ENCODE results near the gene SMIM11. TPM values are rescaled to one million over a fixed set of nuclear protein-coding genes. Genes with fewer than 3 reads are reported as not detected.
"Not testable (repeated sequence)": the region's sequence is repeated elsewhere in the genome, so short reads cannot be mapped to it uniquely, and the experiment has no call there.

The SMIM11 gene
- total RNA-seq, 1 donor from 2014 or later: 14.1 TPM

DNA sequence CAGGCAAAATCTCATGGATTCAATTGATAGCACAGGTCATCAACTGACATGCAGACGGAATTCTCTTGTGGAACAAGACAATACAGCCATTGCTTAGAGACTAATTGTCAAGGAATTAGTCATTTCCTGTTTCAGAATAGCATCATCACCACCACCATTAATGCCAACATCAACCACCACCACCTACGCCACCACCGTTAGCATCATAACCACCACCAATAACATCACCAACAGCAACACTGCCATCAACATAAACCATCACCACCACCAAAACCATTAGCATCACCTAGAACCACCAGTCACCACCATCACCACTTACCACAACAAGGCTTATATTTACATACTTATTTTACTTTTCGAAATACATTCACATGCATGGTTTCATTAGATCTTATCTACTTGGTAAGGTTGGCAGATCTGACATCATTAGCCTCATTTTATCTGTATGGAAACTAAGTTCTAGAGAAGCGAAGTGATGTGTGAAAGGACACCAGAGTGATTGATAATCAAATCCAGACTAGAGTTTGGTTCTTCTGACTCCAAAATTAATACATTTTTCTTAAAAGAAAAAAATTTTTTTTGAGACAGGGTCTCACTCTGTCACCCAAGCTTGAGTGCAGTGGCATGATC, 42.3 kb downstream of the SMIM11 start:
- H3K27me3 Mint-ChIP-seq; H3K36me3 Mint-ChIP-seq; H3K4me1 Mint-ChIP-seq (ENCODE audit: unreplicated experiment); H3K27ac Mint-ChIP-seq; H3K4me3 Mint-ChIP-seq; H3K9me3 Mint-ChIP-seq; DNase-seq (ENCODE audit: extremely low spot score, unreplicated experiment): not testable (repeated sequence)

GRCh38 chr21:34423805-34424204, 48.5 kb downstream of the SMIM11 start, which contains the start of gene SMIM34:
Gene SMIM34 (minus strand): TSS chr21:34423951. CDS start chr21:34423839, 112 bp downstream.
- not testable (repeated sequence) for H3K9me3 Mint-ChIP-seq; H3K27ac Mint-ChIP-seq; H3K4me3 Mint-ChIP-seq; H3K4me1 Mint-ChIP-seq (ENCODE audit: unreplicated experiment); H3K27me3 Mint-ChIP-seq; DNase-seq (ENCODE audit: extremely low spot score, unreplicated experiment); H3K36me3 Mint-ChIP-seq

- H3K27me3 Mint-ChIP-seq; H3K36me3 Mint-ChIP-seq; H3K4me3 Mint-ChIP-seq; H3K4me1 Mint-ChIP-seq (ENCODE audit: unreplicated experiment); H3K9me3 Mint-ChIP-seq; DNase-seq (ENCODE audit: extremely low spot score, unreplicated experiment); H3K27ac Mint-ChIP-seq: not testable (repeated sequence)
Observed at GRCh38 chr21:34427339-34427738, 52.0 kb downstream of the SMIM11 start.

GRCh38 chr21:34428441-34428840, 53.1 kb downstream of the SMIM11 start:
- not testable (repeated sequence) for H3K9me3 Mint-ChIP-seq; H3K36me3 Mint-ChIP-seq; H3K4me1 Mint-ChIP-seq (ENCODE audit: unreplicated experiment); H3K27ac Mint-ChIP-seq; DNase-seq (ENCODE audit: extremely low spot score, unreplicated experiment); H3K4me3 Mint-ChIP-seq; H3K27me3 Mint-ChIP-seq

DNA sequence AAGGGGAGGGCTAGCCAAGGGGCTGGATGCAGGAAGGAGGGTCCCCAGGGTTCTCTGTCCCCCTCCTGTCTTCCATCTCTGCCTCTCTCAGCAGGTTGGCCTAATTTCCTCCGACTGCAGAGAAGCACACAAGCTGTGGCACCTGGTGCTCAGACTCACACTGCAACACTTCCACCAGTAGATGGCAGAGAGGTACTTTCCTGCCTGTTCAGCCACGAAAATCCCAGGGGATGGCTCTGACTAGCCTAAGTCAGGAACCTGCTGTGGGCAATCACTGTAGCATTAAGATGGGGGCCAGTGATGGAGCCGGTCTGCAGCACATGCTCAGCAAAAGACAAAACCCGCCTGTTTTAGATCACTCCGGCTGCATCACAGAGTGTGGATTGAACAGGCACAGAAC, 54.4 kb downstream of the SMIM11 start:
- H3K4me3 Mint-ChIP-seq; H3K9me3 Mint-ChIP-seq; H3K4me1 Mint-ChIP-seq (ENCODE audit: unreplicated experiment); H3K27me3 Mint-ChIP-seq; H3K36me3 Mint-ChIP-seq; H3K27ac Mint-ChIP-seq; DNase-seq (ENCODE audit: extremely low spot score, unreplicated experiment): not testable (repeated sequence)

Other genes starting within 250 kb of the SMIM11 start
- 1.8 and 9.4 TPM in 2 replicates for gene KCNE2, start 11.5 kb upstream of the SMIM11 start, total RNA-seq (ENCODE audit: low replicate concordance)
- gene SMIM34, start 48.4 kb downstream of the SMIM11 start, total RNA-seq (ENCODE audit: low replicate concordance): not detected in 2 replicates
- 0.14 and 0.51 TPM in 2 replicates for gene KCNE1, start 136.7 kb downstream of the SMIM11 start, total RNA-seq (ENCODE audit: low replicate concordance)
- 13.4 and 16.5 TPM in 2 replicates for gene RCAN1, start 239.6 kb downstream of the SMIM11 start, total RNA-seq (ENCODE audit: low replicate concordance)